NCI-H69 (cell line): Measurements from ENCODE around the gene CLN5.
A peak's percentile ranks its signal among the peaks of the same experiment; 100 is the strongest.
"Not testable (repeated sequence)": the region's sequence is repeated elsewhere in the genome, so short reads cannot be mapped to it uniquely, and the experiment has no call there.

Experiments used
- DNase-seq: peaks from one replicate; lab custom pipeline; 2025; lab: John Stamatoyannopoulos, UW

Gene CLN5

GRCh38 chr13:76975863-76976262, 16.0 kb upstream of the CLN5 start:
- DNase-seq = no peak

GRCh38 chr13:76976490-76976889, 15.4 kb upstream of the CLN5 start:
- peak; percentile 71 for DNase-seq

GRCh38 chr13:76976929-76977328, 15.0 kb upstream of the CLN5 start:
- no peak for DNase-seq

- peak; percentile 77 for DNase-seq
These were observed 11.7 kb upstream of the CLN5 start for GRCh38 chr13:76980075-76980718.

GRCh38 chr13:76982061-76982460, 9.8 kb upstream of the CLN5 start:
- DNase-seq = peak; percentile 32

- no peak for DNase-seq
These were observed 8.2 kb upstream of the CLN5 start for GRCh38 chr13:76983676-76984075.

GRCh38 chr13:76991432-76991795, 467 bp upstream of the CLN5 start:
- DNase-seq = peak; percentile 41

- DNase-seq = peak; percentile 34
These were observed 694 bp downstream of the CLN5 start for GRCh38 chr13:76992548-76993001.

GRCh38 chr13:76993021-76993420, 1.1 kb downstream of the CLN5 start:
- DNase-seq = no peak

GRCh38 chr13:76993473-76993872, 1.6 kb downstream of the CLN5 start:
- DNase-seq = no peak

- no peak for DNase-seq
These were observed 2.4 kb downstream of the CLN5 start for GRCh38 chr13:76994281-76994680.

GRCh38 chr13:77000475-77000874, 8.6 kb downstream of the CLN5 start:
- no peak for DNase-seq

GRCh38 chr13:77001540-77001939, 9.7 kb downstream of the CLN5 start:
- no peak for DNase-seq

- DNase-seq = no peak
These were observed 10.2 kb downstream of the CLN5 start for GRCh38 chr13:77001963-77002587.

GRCh38 chr13:77002590-77003190, 10.8 kb downstream of the CLN5 start:
- DNase-seq = peak; percentile 21

- DNase-seq = not testable (repeated sequence)
These were observed 16.5 kb downstream of the CLN5 start for GRCh38 chr13:77008337-77008736.

- DNase-seq = no peak
These were observed 17.1 kb downstream of the CLN5 start for GRCh38 chr13:77009011-77009410.

- DNase-seq = not testable (repeated sequence)
These were observed 17.8 kb downstream of the CLN5 start for GRCh38 chr13:77009719-77010118.

- no peak for DNase-seq
These were observed 22.1 kb downstream of the CLN5 start for GRCh38 chr13:77013853-77014542.

GRCh38 chr13:77014906-77015685, 23.2 kb downstream of the CLN5 start:
- DNase-seq = no peak

- no peak for DNase-seq
These were observed 24.5 kb downstream of the CLN5 start for GRCh38 chr13:77016251-77016812.
